SK-N-MC (cell line): Measurements from ENCODE around the gene RASGRP1.

Experiments
- EZH2 ChIP-seq: fragments of 200-600 bp; sonication (generic); IDR thresholded peaks from one replicate; pipeline ENCODE4 v1.6.1; 2017; ENCODE audit warnings: antibody characterized with exemption
- FOXP2 ChIP-seq: optimal IDR thresholded peaks from 2 replicates; pipeline ENCODE3; 2011; ENCODE audit warnings: mild to moderate bottlenecking, moderate library complexity; ENCODE audit not compliant: insufficient read depth; ENCODE audit errors: extremely low read length, control extremely low read depth

DNA sequence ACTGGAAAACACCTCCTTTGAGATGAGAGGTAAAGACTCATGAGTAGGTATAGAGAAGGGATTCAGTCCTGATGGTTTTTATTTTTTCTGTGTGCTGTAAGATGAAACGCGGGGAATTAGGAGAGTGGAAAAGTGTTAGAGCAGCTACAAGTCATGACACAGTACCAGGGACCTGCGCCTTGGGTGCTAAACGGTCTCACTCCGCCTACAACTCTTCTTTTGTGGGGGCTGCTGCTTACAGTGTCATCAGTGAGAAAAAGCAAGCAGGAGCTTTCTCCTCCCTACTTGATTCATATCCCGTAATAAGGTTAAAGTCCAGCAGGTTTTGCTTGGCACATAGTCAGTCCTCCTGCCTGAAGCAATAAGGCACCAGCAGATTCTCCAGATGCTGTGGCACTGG lies 39.1 kb downstream of the RASGRP1 start:
- no peak for TF ChIP-seq EZH2
- no peak for TF ChIP-seq FOXP2
